Activated CD8-positive, alpha-beta memory T cell treated with anti-CD3 and anti-CD28 coated beads for 4 hours (primary cell): ENCODE results near the gene C1QTNF9.
"Not testable (repeated sequence)": the region's sequence is repeated elsewhere in the genome, so short reads cannot be mapped to it uniquely, and the experiment has no call there.

Experiments
- DNase-seq, 2 donors: peaks; one replicate each; pipeline ENCODE4 v3.0.0-alpha.2; 2020; ENCODE audit warnings: low read depth in 2 of 2

The C1QTNF9 gene

GRCh38 chr13:24361113-24361512, 51.7 kb downstream of the C1QTNF9 start:
- no peak for DNase-seq

GRCh38 chr13:24361852-24362366, 52.5 kb downstream of the C1QTNF9 start:
- DNase-seq: no peak

GRCh38 chr13:24362435-24362952, 53.1 kb downstream of the C1QTNF9 start:
- no peak for DNase-seq

GRCh38 chr13:24365191-24365590, 55.8 kb downstream of the C1QTNF9 start:
- no peak for DNase-seq

GRCh38 chr13:24366315-24366714, 56.9 kb downstream of the C1QTNF9 start:
- DNase-seq: not testable (repeated sequence)

GRCh38 chr13:24371273-24371672, 61.9 kb downstream of the C1QTNF9 start:
- DNase-seq: not testable (repeated sequence)
